Stimulated activated CD4-positive, alpha-beta T cell treated with anti-CD3 and anti-CD28 coated beads, Interleukin-1b, Interleukin-23, amount 100 ng/mL, for 24 hours (primary cell): ENCODE results near the gene STARD10.
"Not testable (repeated sequence)": the region's sequence is repeated elsewhere in the genome, so short reads cannot be mapped to it uniquely, and the experiment has no call there.

ENCODE experiments used
- DNase-seq, 4 experiments: peaks; one replicate each; pipeline ENCODE4 v3.0.0-alpha.2; 2020; ENCODE audit warnings: low read depth in 4 of 4, low spot score in 1 of 4

The STARD10 gene

GRCh38 chr11:72826191-72826941 lies 32.5 kb upstream of the STARD10 start:
- DNase-seq = no peak

GRCh38 chr11:72825661-72826060 lies 31.8 kb upstream of the STARD10 start:
- DNase-seq = no peak

- no peak for DNase-seq
Measured at GRCh38 chr11:72824811-72825505, 31.1 kb upstream of the STARD10 start.

- no peak for DNase-seq
Measured at GRCh38 chr11:72824020-72824419, 30.2 kb upstream of the STARD10 start.

GRCh38 chr11:72823105-72823804 lies 29.4 kb upstream of the STARD10 start:
- DNase-seq = no peak

GRCh38 chr11:72821920-72822799 lies 28.3 kb upstream of the STARD10 start:
- peak; percentile 57 to 88 (median 68) for DNase-seq

GRCh38 chr11:72821221-72821919 lies 27.5 kb upstream of the STARD10 start:
- DNase-seq = no peak

- no peak for DNase-seq
Measured at GRCh38 chr11:72820439-72821139, 26.7 kb upstream of the STARD10 start.

GRCh38 chr11:72818971-72819370 lies 25.1 kb upstream of the STARD10 start:
- DNase-seq = no peak

GRCh38 chr11:72817966-72818365 lies 24.1 kb upstream of the STARD10 start:
- DNase-seq = no peak

GRCh38 chr11:72816404-72816990 lies 22.6 kb upstream of the STARD10 start:
- no peak for DNase-seq

GRCh38 chr11:72815110-72815618 lies 21.3 kb upstream of the STARD10 start:
- DNase-seq = no peak

GRCh38 chr11:72814286-72815109 lies 20.7 kb upstream of the STARD10 start, which contains the start of gene ATG16L2:
Gene ATG16L2, plus strand, starts transcription at chr11:72814411. Its CDS starts 35 bp downstream, at chr11:72814446.
- peak in 3 of 4 experiments; percentile 80 to 86 (median 82) for DNase-seq

- DNase-seq = peak in 3 of 4 experiments; percentile 73 to 78 (median 74)
Measured at GRCh38 chr11:72813740-72814285, 20.0 kb upstream of the STARD10 start.

- peak in 3 of 4 experiments; percentile 36 to 73 (median 51) for DNase-seq
Measured at GRCh38 chr11:72812967-72813739, 19.3 kb upstream of the STARD10 start.

- DNase-seq = no peak
Measured at GRCh38 chr11:72812604-72812966, 18.7 kb upstream of the STARD10 start.

GRCh38 chr11:72811686-72812085 lies 17.8 kb upstream of the STARD10 start:
- DNase-seq = not testable (repeated sequence)
